ENCODE results near the gene PRSS12.
"Not testable (repeated sequence)": the region's sequence is repeated elsewhere in the genome, so short reads cannot be mapped to it uniquely, and the experiment has no call there.

The PRSS12 gene

DNA sequence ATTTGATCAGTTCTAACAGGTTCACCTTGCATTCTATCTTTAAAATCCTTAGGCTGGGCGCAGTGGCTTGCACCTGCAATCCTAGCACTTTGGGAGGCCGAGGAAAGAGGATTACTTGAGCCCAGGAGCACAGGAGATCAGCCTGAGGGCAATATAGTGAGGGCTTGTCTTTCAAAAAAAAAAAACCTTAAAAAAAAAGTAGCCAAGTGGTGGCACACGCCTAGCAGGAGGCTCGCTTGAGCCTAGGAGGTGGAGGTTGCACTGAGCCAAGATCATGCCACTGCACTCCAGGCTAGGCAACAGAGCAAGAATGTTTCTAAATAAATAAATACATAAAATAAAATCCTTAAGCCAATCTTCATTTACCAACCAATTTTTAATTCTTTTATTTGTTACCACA lies 75.6 kb downstream of the PRSS12 start:
- no peak for DNase-seq

DNA sequence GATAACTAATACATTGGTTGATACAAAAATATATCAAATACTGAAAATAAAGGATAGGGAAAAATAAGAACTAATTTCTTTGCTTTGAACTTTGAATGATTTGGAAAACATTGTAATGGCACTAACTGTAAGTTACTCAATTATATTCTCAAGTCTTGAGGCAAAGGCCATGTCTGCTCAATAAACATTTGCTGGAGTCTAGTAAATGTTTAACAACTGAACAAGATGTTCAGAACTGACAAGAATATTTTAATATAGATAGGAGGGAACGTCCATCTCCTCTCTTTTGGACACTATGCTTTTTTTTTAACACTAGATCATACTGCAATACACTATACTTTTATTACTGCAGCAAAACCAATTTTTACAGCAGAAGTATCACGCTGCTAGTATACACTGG lies 76.2 kb downstream of the PRSS12 start:
- DNase-seq: no peak

- DNase-seq: no peak
Measured at GRCh38 chr4:118273642-118274041, 79.2 kb downstream of the PRSS12 start.

- DNase-seq: no peak
Measured at GRCh38 chr4:118271788-118272187, 81.0 kb downstream of the PRSS12 start.

DNA sequence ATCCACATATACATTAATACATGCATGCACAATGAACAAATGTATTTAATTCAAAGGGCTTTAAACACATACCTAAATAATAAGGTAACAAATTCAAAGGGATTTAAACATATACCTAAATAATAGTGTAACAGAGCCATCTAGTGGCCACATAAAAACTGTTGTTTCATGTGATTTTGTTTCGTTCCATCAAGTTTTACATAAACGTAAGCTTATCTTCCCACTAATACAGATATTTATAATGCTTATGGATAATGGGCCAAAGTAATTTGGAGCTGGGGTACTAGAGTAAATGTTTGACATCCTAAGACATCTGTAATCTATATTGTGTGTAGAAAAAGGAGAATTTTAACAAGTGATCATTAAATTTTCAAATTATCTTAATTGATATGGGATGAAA lies 82.3 kb downstream of the PRSS12 start:
- DNase-seq: no peak

DNA sequence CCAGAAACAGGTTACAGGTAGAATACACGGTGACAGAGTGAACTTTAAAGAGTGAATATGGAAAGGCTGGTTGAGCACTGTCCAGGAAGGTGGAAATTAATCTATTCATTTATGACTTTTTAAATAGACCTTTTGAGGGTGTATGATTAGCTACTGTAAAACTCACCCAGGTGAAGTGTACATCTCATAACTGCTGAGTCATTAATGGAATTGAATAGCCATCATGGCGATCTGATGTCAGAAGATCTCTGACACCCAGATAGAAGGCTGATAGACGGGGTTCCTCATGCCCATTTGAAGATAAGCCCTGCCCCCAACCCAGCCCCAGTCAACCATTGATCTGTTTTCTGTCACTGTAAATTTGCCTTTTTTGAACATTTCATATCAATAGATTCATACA lies 84.0 kb downstream of the PRSS12 start:
- DNase-seq: no peak

DNA sequence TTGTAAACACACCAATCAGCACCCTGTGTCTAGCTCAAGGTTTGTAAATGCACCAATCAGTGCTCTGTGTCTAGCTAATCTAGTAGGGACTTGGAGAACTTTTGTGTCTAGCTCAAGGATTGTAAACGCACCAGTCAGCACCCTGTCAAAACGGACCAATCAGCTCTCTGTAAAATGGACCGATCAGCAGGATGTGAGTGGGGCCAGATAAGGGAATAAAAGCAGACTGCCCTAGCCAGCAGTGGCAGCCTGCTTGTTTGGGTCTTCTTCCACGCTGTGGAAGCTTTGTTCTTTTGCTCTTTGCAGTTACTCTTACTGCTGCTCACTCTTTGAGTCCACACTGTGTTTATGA lies 86.7 kb downstream of the PRSS12 start:
- not testable (repeated sequence) for DNase-seq

- no peak for DNase-seq
Measured at GRCh38 chr4:118265312-118266144, 87.3 kb downstream of the PRSS12 start.

GRCh38 chr4:118264096-118264495 lies 88.7 kb downstream of the PRSS12 start:
- DNase-seq: no peak

- no peak for DNase-seq
Measured at GRCh38 chr4:118260309-118260708, 92.5 kb downstream of the PRSS12 start.

DNA sequence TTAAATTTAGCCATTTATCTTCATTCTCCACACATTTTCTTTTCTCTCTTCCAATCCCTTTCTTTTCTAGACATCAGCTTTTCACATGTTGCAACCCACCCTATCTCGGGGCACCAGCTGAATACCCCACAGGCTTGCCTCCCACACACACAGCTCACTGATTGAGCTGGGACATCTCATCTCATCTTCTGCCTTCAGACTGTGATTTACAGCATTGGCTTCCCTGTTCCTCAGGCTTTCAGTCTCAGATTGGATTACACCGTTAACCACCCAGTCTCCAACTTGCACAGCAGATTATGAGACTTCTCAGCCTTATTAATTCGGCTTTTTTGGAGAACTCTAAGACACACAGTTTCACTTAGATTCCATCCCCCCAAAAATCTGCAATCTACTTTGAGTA lies 93.7 kb downstream of the PRSS12 start:
- no peak for DNase-seq

GRCh38 chr4:118254368-118254767 lies 98.4 kb downstream of the PRSS12 start:
- no peak for DNase-seq

DNA sequence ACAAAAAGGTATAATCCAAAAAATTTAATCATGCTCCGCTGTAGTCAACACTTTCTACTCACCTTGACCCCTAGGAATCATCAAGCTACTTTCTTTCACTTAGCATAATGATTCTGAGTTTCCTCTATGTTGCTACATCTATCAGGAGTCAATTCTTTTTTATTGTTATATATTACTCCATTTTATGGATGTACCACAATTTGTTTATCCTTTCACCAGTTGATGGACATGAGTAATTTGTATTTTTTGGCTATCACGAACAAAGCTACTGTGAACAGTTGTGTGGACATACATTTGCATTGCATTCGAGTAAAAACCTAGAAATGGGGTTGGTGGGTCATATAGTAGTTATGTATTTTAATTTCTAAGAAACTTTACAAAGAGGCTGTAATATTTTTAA lies 102.9 kb downstream of the PRSS12 start:
- DNase-seq: no peak

- no peak for DNase-seq
Measured at GRCh38 chr4:118237531-118237930, 115.3 kb downstream of the PRSS12 start.

GRCh38 chr4:118235566-118236120 lies 117.2 kb downstream of the PRSS12 start:
- no peak for DNase-seq

Data from cerebellar nuclear complex (tissue), 1 donor.